GM19240 (cell line): ENCODE results near the gene OR10G6.
"Not testable (repeated sequence)": the region's sequence is repeated elsewhere in the genome, so short reads cannot be mapped to it uniquely, and the experiment has no call there.

ENCODE experiments used
- DNase-seq: peaks from one replicate; pipeline ENCODE4 v3.0.0; 2011; ENCODE audit warnings: low spot score; ENCODE audit not compliant: insufficient read length

OR10G6 gene, protein sequence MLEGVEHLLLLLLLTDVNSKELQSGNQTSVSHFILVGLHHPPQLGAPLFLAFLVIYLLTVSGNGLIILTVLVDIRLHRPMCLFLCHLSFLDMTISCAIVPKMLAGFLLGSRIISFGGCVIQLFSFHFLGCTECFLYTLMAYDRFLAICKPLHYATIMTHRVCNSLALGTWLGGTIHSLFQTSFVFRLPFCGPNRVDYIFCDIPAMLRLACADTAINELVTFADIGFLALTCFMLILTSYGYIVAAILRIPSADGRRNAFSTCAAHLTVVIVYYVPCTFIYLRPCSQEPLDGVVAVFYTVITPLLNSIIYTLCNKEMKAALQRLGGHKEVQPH

DNA sequence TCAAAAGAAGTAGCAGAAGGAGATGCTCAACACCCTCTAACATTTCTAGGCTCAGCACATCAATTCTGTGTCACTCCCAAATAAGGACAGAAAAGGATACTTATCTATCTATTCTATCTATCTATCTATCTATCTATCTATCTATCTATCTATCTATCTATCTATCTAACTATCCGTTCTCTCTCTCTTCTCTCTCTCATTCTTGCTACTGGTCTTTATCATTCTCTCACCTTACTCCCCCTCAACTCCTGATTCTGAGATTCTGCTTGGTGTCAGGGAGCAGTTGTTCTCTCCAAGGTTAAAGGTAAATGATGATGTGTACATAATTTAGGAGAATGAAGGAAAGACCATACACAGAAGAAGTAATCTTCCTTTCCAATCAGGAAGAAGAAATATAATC lies at the start of gene OR10G6:
Gene OR10G6, minus strand, starts transcription at position 43 of the 400 bp plus-strand sequence. Its CDS starts 0 bp downstream, at position 43.
- DNase-seq, result no peak

DNA sequence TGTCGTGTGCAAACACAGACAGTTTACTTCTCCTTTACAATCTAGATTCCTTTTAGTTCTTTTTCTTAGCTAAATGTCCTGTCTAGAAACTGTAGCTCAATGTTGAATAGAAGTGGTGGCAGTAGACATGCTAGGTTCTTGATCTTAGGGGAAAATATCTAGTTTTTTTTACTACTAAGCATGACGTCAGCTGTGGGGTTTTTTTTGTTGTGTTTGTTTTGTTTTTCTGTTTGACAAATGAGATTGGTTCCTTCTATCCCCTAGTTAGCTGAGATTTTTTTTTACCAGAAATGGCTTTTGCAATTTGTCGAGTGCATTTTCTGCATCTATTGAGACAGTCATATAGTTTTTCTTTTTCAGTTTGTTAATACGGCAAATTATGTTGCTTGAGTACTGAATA lies 48.5 kb upstream of the OR10G6 start:
- DNase-seq, result no peak

DNA sequence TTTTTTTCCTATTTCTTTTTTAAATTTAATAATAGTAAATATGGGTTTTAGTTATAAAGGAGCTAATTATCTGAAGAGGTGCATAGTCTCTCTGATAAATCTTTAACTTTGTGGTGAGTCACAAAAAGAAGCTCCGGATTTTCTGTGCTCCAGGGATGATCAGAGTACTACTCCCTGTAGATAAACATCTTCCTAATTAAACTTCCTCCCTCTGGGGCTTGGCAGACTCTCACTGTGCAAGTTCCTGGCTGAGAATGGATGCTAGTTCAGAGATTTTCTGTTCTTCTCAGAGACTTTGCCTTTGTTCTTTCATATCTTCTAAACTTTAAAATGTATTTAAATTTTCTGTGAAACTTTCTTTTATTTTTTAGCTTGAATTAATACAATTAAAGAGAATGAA lies 46.3 kb upstream of the OR10G6 start, which contains the start of gene OR10G7:
Gene OR10G7, minus strand, starts transcription at position 72 of the 400 bp plus-strand sequence. CDS start 2,324 bp downstream, outside the sequence.
- no peak for DNase-seq

DNA sequence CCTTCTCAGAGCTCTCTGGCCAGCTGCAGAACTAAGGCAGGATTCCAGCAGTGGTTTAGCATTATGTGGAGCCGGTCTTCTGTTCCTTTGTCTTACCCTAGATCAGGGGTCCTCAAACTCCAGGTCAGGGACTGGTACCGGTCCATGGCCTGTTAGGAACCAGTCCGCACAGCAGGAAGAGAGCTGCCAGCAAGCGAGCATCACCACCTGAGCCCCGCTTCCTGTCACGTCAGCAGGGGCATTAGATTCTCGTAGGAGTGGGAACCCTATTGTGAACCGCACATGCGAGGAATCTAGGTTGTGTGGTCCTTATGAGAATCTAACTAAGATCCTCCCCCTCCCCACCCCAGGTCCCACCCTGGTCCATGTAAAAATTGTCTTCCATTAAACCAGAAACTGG lies 44.6 kb upstream of the OR10G6 start:
- DNase-seq, result no peak

GRCh38 chr11:124036666-124037065 lies 41.7 kb upstream of the OR10G6 start:
- no peak for DNase-seq

DNA sequence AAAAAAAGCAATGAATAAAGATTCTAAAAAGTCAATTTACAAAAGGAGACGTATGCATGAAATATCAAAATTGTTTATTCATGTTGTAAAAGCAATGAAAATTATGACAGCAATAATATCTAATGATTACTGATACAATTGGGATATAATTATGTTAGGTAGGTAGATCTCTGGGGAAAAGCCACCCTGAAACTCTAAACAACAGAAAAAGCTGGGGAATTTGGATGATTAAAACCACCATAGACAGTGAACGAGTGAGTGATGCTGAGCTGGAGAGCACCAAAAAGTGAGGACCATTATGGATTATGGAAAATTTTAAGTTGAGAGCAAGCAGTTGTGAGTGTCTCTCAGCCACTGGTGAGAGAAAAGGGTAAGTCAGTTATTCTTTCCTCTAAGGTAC lies 31.5 kb upstream of the OR10G6 start, which contains the start of gene OR10G8:
Gene OR10G8, plus strand, starts transcription at position 301 of the 400 bp plus-strand sequence. CDS start 2,825 bp downstream, outside the sequence.
- DNase-seq, result no peak

- not testable (repeated sequence) for DNase-seq
These were observed 20.9 kb upstream of the OR10G6 start for GRCh38 chr11:124015837-124016236.

- DNase-seq, result no peak
These were observed 17.7 kb upstream of the OR10G6 start, which contains the start of gene OR10G4 for GRCh38 chr11:124012697-124013096. Gene OR10G4, plus strand, starts transcription at chr11:124012997. Its CDS starts 2,578 bp downstream, at chr11:124015575.

GRCh38 chr11:123979311-123979710 lies 15.7 kb downstream of the OR10G6 start:
- DNase-seq, result no peak

- DNase-seq, result no peak
These were observed 17.1 kb downstream of the OR10G6 start, which contains the start of gene OR10S1 for GRCh38 chr11:123977731-123978347. Gene OR10S1, minus strand, starts transcription at chr11:123977781. Its CDS starts 117 bp downstream, at chr11:123977664.

DNA sequence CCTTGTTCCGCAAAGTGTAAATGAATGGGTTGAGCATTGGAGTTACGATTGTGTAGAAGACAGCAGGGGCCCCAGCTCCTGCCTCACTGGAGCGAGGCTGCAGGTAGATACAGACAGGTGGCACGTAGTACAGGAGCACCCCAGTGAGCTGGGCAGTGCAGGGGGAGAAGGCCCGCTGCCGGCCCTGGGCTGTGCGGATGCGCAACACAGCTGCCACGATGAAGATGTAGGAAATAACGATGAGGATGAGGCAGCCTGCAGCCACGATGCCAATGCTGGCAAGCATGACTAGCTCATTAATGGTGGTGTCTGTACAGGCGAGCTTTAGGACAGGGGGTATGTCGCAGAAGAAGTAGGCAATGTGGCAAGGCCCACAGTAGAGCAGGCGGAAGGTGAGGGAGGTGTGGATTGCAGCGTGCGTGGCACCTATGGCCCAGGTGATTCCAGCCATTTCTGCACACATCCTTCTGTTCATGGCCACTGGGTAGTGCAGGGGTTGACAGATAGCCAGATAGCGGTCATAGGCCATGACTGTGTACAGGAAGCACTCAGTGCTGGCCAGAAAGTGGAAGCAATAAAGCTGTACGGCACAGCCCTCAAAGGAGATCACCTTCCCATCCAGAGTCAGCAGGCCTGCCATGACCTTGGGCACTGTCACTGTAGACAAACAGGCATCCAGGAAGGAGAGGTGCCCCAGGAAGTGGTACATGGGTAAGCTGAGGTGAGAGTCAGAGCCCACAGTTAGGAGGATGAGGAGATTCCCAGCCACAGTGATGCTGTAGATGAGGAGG lies 18.0 kb downstream of the OR10G6 start:
- DNase-seq, result no peak

GRCh38 chr11:123973816-123974215 lies 21.1 kb downstream of the OR10G6 start:
- DNase-seq, result no peak

DNA sequence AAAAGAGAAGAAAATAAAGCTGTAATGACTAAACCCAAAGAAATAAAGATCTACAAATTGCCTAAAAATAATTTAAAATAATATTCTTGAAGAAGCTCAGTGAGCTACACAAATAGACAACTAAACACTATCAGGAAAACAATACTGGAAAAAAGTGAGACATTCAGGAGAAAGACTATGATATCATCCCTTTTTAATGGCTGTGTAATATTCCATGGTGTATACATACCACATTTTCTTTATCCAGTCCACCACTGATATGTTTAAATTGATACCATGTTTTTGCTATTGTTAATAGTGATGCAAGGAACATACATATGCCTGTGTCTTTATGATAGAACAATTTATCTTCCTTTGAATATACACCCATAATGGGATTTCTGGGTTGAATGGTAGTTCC lies 38.2 kb downstream of the OR10G6 start:
- no peak for DNase-seq

DNA sequence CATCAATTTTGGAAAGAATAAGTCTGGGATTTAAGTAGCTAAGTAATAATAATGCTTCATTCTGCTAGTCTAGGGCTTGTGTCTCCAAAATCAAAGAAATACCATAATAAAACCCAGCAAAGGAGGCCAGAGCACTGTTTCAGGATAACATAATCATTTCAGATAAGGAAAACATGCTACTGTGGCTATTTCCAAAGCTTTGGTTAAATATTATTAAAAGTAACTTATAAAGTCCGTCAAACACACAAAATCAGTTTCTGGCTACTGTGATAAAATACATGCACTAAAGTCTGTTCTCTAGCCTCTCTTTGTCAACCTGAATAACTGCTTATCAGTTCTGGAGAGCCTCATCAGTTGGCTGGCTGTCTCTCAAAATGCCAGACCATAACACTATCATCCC lies 49.8 kb downstream of the OR10G6 start:
- no peak for DNase-seq
